Activated CD4-positive, alpha-beta T cell treated with anti-CD3 and anti-CD28 coated beads, Interleukin-2, amount 50 U/mL, for 24 hours (primary cell): ENCODE results near the gene LRRC59.
"Not testable (repeated sequence)": the region's sequence is repeated elsewhere in the genome, so short reads cannot be mapped to it uniquely, and the experiment has no call there.

Experiments used
- DNase-seq, 2 donors: peaks; one replicate each; pipeline ENCODE4 v3.0.0-alpha.2; 2020; ENCODE audit warnings: low read depth in 1 of 2, low spot score in 1 of 2

Gene LRRC59

GRCh38 chr17:50424996-50425681 lies 27.8 kb upstream of the LRRC59 start:
- DNase-seq, result no peak

GRCh38 chr17:50424246-50424995 lies 27.1 kb upstream of the LRRC59 start:
- no peak for DNase-seq

GRCh38 chr17:50423553-50424159 lies 26.3 kb upstream of the LRRC59 start:
- no peak for DNase-seq

DNA sequence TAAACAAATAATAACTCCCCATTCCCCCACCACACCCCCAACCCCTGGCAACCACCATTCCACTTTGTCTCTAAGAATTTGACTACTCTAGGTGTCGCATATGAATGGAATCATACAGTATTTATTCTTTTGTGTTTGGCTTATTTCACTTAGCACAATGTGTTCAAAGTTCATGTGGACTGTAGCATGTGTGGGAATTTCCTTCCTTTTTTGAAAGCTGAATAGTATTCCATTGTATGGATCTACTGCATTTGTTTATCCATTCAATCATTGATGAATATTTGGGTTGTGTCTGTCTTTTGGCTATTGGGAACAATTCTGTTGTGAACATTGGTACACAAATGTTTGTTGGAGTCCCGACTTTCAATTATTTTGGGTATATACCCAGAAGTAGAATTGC lies 25.4 kb upstream of the LRRC59 start:
- no peak for DNase-seq

DNA sequence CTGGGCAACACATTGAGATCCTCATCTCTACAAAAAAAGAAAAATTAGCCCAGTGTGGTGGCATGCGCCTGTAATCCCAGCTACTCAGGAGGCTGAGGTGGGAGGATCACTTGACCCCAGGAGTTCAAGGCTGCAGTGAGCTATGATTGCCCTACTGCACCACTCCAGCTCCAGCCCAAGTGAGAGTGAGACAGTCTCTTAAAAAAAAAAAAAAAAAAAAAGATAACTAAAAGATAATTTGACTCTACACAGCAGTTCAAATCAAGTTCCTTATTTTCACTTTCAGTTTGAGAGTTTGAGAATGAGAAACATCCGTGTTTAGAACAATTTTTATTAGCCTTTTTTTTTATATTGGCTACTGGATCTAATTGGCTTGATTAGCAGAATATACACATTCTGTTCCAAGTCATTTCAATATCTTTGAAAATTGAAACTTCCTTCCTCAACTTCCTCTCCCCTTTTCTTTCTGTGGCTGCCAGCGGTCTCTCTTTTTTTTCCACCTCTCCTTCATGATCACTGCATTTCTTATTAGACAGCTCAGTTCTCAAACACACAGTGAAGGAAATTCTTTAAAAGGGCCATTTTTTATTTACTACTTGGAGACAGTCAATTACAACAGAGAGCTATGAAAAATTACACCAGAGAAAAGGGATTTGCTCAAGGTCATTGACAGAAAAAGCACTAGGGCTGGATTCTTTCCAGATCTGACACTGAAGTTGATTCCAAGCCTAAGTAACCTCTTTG lies 24.2 kb upstream of the LRRC59 start:
- no peak for DNase-seq

GRCh38 chr17:50420419-50421112 lies 23.2 kb upstream of the LRRC59 start:
- DNase-seq, result no peak

GRCh38 chr17:50419577-50419976 lies 22.3 kb upstream of the LRRC59 start:
- DNase-seq, result not testable (repeated sequence)

DNA sequence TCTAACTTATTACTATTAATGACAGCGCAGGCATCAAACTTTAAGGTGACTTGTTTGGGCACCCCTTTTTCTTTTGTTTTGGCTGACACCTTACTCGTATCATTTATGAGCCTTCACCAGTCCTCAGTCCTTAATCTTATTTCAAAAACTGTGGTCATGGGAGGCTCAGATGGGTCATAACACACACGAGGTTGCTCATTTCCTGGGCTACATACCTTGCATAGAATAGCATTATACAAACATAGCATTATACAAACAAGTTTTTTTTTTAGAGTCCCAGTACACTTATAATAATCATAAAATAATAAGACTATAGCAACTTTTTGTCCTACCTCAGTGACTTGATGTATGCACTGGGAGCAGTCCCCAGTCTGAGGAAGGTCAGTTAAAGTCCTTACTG lies 17.5 kb upstream of the LRRC59 start:
- no peak for DNase-seq

DNA sequence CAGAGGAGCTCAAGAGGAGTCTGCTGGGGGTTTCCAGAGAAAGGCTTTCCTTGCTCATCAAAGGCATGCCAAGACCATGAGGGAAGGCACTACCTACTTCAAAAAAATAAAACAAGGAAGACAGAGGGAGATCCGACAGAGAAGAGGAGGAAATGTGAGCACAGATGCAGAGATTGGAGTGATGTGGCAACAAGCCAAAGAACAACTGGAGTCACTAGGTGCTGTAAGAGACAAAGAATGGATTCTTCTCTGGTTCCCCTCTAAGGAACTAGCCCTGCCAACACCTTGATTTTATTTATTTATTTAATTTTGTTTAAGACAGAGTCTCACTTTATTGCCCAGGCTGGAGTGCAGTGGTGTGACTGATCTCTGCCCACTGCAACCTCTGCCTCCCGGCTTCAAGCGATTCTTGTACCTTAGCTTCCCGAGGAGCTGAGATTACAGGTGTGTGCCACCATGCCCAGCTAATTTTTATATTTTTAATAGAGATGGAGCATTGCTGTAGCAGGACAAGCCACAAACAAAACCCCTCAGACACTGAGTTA lies 14.9 kb upstream of the LRRC59 start:
- no peak for DNase-seq

- no peak for DNase-seq
Measured at GRCh38 chr17:50407921-50408320, 10.6 kb upstream of the LRRC59 start.

DNA sequence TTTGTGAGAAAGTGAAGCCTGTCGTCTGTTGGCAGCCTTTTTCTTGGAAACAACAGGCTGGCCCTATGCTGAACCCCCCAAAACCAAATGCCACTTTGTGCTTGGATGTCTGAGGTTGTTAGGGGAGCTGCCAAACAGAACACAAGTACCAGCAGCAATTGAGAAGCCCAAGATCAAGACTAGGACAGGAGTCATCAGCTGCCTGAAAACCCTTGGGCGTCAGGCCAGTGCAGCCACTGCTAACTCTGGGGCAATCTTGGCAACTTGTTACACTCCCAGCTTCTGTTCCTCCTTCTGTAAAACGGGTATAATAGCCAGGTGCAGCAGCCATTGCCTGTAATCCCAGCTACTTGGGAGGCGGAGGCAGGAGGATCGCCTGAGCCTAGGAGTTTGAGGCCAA lies 9.3 kb upstream of the LRRC59 start:
- no peak for DNase-seq

GRCh38 chr17:50405351-50405750 lies 8.0 kb upstream of the LRRC59 start:
- DNase-seq, result not testable (repeated sequence)

DNA sequence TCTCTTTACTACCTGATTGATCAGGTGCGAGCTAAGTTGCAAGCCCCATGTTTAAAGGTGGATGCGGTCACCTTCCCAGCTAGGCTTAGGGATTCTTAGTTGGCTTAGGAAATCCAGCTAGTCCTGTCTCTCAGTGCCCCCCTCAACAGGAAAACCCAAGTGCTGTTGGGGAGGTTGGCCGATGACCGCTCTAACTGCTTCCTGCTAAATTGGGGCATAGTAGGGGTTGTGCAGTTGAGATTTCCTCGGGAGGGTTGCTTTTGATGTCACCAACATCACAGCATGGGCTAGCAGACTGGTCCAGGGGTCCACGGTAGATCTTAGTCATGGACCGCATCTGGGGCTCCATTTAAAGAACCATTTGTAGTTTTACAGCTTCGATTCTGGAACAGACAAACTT lies 2.3 kb upstream of the LRRC59 start:
- not testable (repeated sequence) for DNase-seq

GRCh38 chr17:50398672-50399071 lies 1.3 kb upstream of the LRRC59 start:
- DNase-seq, result not testable (repeated sequence)

DNA sequence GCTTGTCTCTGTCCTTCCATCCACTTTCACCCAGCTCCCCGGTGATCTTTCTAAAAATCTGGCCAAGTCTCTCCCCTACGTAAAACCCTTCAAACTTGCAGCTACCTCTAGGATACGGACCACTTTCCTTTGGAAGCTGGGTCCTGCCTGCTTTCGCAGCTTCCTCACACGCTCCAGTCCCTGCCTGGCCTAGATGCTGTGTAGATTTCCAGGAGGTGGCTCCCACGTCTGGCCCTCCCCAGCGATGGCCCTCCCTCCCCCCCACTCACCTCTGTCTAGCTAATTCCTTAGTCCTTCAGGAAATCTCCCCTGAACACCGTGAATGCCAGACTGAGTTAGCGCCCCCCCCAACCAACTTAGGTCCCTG lies 579 bp upstream of the LRRC59 start:
- no peak for DNase-seq

DNA sequence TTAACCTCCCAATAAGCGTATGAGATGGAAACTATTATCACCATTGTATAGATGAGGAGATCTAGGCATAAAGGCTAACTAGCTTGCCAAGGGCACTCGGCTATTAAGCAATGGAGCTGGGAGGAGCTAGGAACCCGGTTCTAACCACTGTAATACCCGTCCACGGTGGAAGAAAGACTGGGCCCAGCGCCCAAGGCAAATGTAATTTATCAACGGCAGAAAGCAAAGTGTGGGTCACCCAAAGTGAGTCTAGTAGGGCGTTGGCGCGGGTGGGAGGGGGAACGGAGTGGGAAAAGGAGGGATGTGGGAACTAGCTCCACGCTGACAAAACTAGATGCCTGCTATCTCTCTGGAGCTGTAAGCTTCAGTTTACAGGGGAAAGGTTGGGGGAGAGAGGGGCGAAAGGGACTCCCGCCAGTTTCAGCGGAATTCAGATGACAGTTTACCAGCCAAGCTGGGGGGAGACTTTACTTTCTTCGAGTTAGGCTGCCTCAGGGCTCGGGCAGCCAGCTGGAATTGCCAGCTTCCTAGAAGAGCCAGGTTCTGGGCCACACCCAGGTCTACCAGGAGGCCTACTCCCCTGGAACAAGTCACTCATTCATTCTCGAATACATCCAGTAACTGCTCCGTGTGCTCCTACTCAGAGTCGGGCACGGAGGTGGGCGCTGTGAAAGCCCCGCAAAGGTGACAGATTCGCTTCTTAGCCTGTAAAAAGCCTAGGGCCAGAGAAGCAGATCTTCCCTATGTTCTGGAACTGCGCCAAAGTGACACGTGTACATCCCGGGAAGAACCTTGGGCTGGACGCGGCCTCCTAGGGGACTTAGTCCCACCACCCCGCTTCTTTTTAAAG lies 837 bp downstream of the LRRC59 start:
- DNase-seq, result peak; percentile 6 to 9

DNA sequence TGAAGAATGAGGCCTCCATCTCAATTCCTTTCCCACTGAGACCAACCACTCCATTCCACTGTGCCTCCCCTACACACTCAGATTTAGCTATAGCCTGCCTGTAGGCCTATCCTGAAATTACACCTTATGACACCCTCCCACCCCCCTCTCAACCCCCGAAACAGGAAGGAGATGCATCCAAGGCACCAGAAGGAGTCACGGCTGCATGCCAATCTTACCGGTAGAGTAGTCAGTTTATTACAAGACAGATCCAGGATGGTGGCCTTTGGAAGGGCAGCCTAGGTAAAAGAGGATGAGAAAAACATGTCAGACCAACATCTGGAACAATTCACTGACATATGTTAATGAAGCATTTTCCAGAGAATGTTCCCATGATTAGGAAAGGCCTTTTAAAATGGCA lies 2.6 kb downstream of the LRRC59 start:
- DNase-seq, result no peak

DNA sequence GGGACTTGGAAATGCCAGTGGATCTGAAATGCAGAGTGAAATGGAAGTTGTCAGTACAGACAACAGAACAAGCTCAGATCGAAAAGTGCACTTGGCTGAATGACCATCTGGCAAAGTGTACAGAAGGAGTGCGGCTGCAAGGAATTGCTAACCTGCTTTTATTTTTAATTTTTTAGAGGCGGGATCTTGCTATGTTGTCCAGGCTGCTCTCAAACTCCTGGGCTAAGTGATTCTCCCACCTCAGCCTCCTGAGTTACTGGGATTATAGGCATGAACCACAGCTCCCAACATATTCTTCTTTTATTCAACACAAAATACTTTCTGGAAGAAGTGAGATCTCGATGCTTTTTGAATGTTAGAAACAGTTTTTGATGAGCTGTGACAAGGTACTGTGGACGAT lies 3.6 kb downstream of the LRRC59 start:
- DNase-seq, result no peak

DNA sequence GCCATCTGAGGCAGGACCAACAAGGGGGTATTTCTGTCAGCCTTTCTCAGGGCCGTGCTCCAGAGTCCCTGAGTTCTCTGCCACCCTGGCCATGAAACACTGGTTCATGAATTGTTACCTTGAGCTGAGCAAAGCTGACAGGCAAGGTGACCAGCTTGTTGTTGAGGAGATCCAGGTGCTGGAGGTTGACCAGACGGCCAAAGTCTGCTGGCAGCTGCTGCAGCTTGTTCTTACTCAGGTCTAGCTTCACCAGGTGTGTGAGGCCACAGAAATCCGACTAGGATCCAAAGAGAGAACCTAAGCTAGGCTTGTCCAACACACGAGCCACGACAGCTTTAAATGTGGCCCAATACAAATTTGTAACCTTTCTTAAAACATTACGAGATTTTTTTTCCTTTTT lies 4.7 kb downstream of the LRRC59 start:
- DNase-seq, result no peak

- DNase-seq, result no peak
Measured at GRCh38 chr17:50389534-50389933, 7.8 kb downstream of the LRRC59 start.
